PC-9 (cell line): ENCODE data around the gene BRD8. TPM values are rescaled to one million over a fixed set of nuclear protein-coding genes. Genes with fewer than 3 reads are reported as not detected.
A peak's percentile ranks its signal among the peaks of the same experiment; 100 is the strongest.
"Not testable (repeated sequence)": the region's sequence is repeated elsewhere in the genome, so short reads cannot be mapped to it uniquely, and the experiment has no call there.

Experiments
- BruUV-seq: library from RNA; stranded (reverse); fragments of 400-500 nt; replicated peaks from 2 replicates; lab custom pipeline; 2021; lab: Mats Ljungman, UMichigan
- CTCF ChIA-PET: fragments of 300-600 bp; sonication (Branson Sonifier 250); formaldehyde crosslinking; loops from one replicate; lab custom pipeline; 2022; ENCODE audit warnings: antibody characterized with exemption; lab: Charles Lee
- POLR2A ChIA-PET: fragments of 300-600 bp; sonication (Branson Sonifier 250); formaldehyde crosslinking; loops from one replicate; lab custom pipeline; 2022; ENCODE audit warnings: antibody characterized with exemption; ENCODE audit not compliant: unreplicated experiment; lab: Charles Lee
- DNase-seq, 2 experiments: peaks; one replicate each; pipeline versions ENCODE4 v3.0.0 to v3.0.0-alpha.2; 2015 to 2022; ENCODE audit warnings: mixed read lengths in 1 of 2
- H2AFZ ChIP-seq: fragments of 200-600 bp; sonication (generic); 2 replicates; pipeline ENCODE4 v1.8.1; 2017; ENCODE audit warnings: antibody characterized with exemption
- H3F3A ChIP-seq: fragments of 200-600 bp; sonication (generic); 2 replicates; pipeline ENCODE4 v1.8.1; 2017; ENCODE audit warnings: antibody characterized with exemption, mild to moderate bottlenecking, low read depth; ENCODE audit not compliant: insufficient read depth
- H3K27ac ChIP-seq: fragments of 200-600 bp; sonication (generic); 2 replicates; pipeline ENCODE4 v1.6.1; 2016; ENCODE audit warnings: mixed run types
- H3K27me3 ChIP-seq: fragments of 200-600 bp; sonication (generic); 2 replicates; pipeline ENCODE4 v1.6.1; 2016; ENCODE audit warnings: low read depth, mixed run types; ENCODE audit not compliant: insufficient read depth
- H3K36me3 ChIP-seq: fragments of 200-600 bp; sonication (generic); 2 replicates; pipeline ENCODE4 v1.6.1; 2016; ENCODE audit warnings: low read depth, mixed run types
- H3K4me1 ChIP-seq: fragments of 200-600 bp; sonication (generic); replicated peaks from 2 replicates; pipeline ENCODE4 v1.6.1; 2016; ENCODE audit warnings: mixed run types; ENCODE audit not compliant: insufficient read depth
- H3K4me2 ChIP-seq: fragments of 200-600 bp; sonication (generic); 2 replicates; pipeline ENCODE4 v1.6.1; 2017; ENCODE audit warnings: mixed run types
- H3K4me3 ChIP-seq: fragments of 200-600 bp; sonication (generic); 2 replicates; pipeline ENCODE4 v1.6.1; 2016; ENCODE audit warnings: mixed run types
- H3K79me2 ChIP-seq: fragments of 200-600 bp; sonication (generic); 2 replicates; pipeline ENCODE4 v1.6.1; 2017; ENCODE audit warnings: low read depth, mixed run types
- H3K9me2 ChIP-seq: fragments of 200-600 bp; sonication (generic); 2 replicates; pipeline ENCODE4 v1.8.1; 2017; ENCODE audit warnings: mild to moderate bottlenecking; ENCODE audit not compliant: insufficient read depth
- H3K9me3 ChIP-seq: fragments of 200-600 bp; sonication (generic); 2 replicates; pipeline ENCODE4 v1.8.1; 2016; ENCODE audit warnings: low read depth; ENCODE audit not compliant: insufficient read depth
- H4K20me1 ChIP-seq: fragments of 200-600 bp; sonication (generic); 2 replicates; pipeline ENCODE4 v1.8.1; 2017; ENCODE audit not compliant: insufficient read depth
- EZH2 ChIP-seq: fragments of 200-600 bp; sonication (generic); IDR thresholded peaks from 2 replicates; pipeline ENCODE4 v1.8.0; 2017; ENCODE audit warnings: antibody characterized with exemption, low read depth
- intact Hi-C: fragments of 100-400 bp; cut with micrococcal nuclease; formaldehyde crosslinking; loops from one replicate; pipeline ENCODE4 v1.10.0; 2022; ENCODE audit not compliant: unreplicated experiment
- total RNA-seq: library from RNA; stranded (reverse); gene quantifications from 2 replicates; pipeline ENCODE4 v1.2.3, GENCODE V29; 2021
- TF ChIP-seq, protein P1 (sequence below): fragments of 200-600 bp; sonication (generic); conservative IDR thresholded peaks from 2 replicates; pipeline ENCODE4 v1.6.1; 2017; ENCODE audit warnings: mixed run types, antibody characterized with exemption, mild to moderate bottlenecking, moderate library complexity

BRD8 gene
- total RNA-seq, 1 experiment from 2014 or later, result 171 TPM

DNA sequence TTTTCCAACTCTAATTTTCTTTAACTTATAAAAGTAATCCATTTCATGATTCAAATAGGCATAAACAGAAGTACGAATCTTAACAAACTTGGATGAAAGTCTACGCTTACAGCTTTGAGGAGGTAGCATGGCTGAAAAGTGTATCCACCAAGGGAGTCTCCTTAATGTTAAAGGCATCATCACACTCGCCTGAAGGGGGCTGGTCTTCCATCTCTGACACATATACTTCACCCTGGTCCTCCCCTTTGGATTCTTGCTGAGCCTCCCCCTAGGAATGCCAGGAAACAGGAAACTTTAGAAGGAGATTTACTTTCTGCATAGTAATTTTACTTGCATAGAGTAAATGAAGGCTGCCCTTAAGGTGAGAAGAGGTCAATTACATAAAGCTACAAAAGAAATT lies 28.9 kb downstream of the BRD8 start:
- no peak overlapping the region for H3K27ac ChIP-seq
- H2AFZ ChIP-seq, result no peak overlapping the region
- no peaks in the 10 kb centered on the region for H3K79me2 ChIP-seq
- ChIA-PET CTCF (interaction anchor here (0.6 kb wide), 1 partner anchor 76 kb away, joined by 5 read pairs; no protein-coding TSS in a partner anchor), POLR2A (no interaction called here)
- no peaks in the 10 kb centered on the region; the same call in 1 of the 2 replicates for H3K4me1 ChIP-seq
- intact Hi-C loops, result no loop called here
- no peak for TF ChIP-seq EZH2
- TF ChIP-seq, protein P1, sequence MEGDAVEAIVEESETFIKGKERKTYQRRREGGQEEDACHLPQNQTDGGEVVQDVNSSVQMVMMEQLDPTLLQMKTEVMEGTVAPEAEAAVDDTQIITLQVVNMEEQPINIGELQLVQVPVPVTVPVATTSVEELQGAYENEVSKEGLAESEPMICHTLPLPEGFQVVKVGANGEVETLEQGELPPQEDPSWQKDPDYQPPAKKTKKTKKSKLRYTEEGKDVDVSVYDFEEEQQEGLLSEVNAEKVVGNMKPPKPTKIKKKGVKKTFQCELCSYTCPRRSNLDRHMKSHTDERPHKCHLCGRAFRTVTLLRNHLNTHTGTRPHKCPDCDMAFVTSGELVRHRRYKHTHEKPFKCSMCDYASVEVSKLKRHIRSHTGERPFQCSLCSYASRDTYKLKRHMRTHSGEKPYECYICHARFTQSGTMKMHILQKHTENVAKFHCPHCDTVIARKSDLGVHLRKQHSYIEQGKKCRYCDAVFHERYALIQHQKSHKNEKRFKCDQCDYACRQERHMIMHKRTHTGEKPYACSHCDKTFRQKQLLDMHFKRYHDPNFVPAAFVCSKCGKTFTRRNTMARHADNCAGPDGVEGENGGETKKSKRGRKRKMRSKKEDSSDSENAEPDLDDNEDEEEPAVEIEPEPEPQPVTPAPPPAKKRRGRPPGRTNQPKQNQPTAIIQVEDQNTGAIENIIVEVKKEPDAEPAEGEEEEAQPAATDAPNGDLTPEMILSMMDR, result no peak
- no peaks in the 10 kb centered on the region for H3F3A ChIP-seq
- no peaks in the 10 kb centered on the region for H3K9me2 ChIP-seq
- no peaks in the 10 kb centered on the region for H3K9me3 ChIP-seq
- no peaks in the 10 kb centered on the region for H3K27me3 ChIP-seq
- BruUV-seq, result no TSS peak
- H3K4me2 ChIP-seq, result no peak overlapping the region
- no peaks in the 10 kb centered on the region for H4K20me1 ChIP-seq
- H3K36me3 ChIP-seq, result no peaks in the 10 kb centered on the region
- no peak overlapping the region for H3K4me3 ChIP-seq
- DNase-seq, result no peak

DNA sequence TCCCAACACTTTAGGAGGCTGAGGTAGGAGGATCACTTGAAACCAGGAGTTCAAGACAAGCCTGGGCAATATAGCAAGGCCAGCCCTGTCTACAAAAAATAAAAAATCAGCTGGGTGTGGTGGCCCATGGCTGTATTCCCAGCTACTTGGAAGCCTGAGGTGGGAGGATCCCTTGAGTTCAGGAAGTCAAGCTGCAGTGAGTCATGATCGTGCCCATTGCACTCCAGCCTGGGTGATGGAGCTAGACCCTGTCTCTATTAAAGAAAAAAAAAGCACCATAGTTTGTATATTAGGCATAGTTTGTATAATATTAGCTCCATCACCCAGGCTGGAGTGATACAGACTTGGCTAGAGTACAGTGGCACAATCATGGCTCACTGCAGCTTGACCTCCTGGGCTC lies 29.6 kb downstream of the BRD8 start:
- H3K27me3 ChIP-seq, result no peaks in the 10 kb centered on the region
- TF ChIP-seq, protein P1, result no peak
- TF ChIP-seq EZH2, result no peak
- POLR2A ChIA-PET, result interaction anchor here (0.6 kb wide), 1 partner anchor 96 kb away, joined by 3 read pairs; no protein-coding TSS in a partner anchor
- H3K9me2 ChIP-seq, result no peaks in the 10 kb centered on the region
- no peak overlapping the region for H2AFZ ChIP-seq
- no peaks in the 10 kb centered on the region for H3K79me2 ChIP-seq
- CTCF ChIA-PET, result no interaction called here
- no peak overlapping the region for H3K27ac ChIP-seq
- H3K36me3 ChIP-seq, result no peaks in the 10 kb centered on the region
- H3K4me1 ChIP-seq, result no peaks in the 10 kb centered on the region; the same call in 1 of the 2 replicates
- H3F3A ChIP-seq, result no peaks in the 10 kb centered on the region
- no peaks in the 10 kb centered on the region for H3K9me3 ChIP-seq
- no peak overlapping the region for H3K4me3 ChIP-seq
- H3K4me2 ChIP-seq, result no peak overlapping the region
- intact Hi-C loops, result no loop called here
- H4K20me1 ChIP-seq, result no peaks in the 10 kb centered on the region
- no TSS peak for BruUV-seq
- DNase-seq, result peak; percentile 59 to 74

DNA sequence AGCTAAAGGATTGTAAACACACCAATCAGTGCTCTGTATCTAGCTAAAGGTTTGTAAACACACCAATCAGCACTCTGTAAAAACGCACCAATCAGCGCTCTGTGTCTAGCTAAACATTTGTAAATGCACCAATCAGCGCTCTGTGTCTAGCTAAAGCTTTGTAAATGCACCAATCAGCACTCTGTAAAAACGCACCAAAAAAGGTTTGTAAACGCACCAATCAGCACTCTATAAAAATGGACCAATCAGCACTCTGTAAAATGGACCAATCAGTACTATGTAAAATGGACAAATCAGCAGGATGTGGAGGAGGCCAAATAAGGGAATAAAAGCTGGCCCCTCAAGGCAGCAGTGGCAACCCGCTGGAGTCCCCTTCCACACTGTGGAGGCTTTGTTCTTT lies 34.9 kb downstream of the BRD8 start:
- H3K36me3 ChIP-seq, BruUV-seq, DNase-seq, CTCF ChIA-PET, H3F3A ChIP-seq, H2AFZ ChIP-seq, intact Hi-C loops, POLR2A ChIA-PET, H3K4me1 ChIP-seq, H3K27ac ChIP-seq, H3K9me3 ChIP-seq, H3K4me3 ChIP-seq, H3K79me2 ChIP-seq, H3K27me3 ChIP-seq, H3K9me2 ChIP-seq, H3K4me2 ChIP-seq, H4K20me1 ChIP-seq: not testable (repeated sequence)

DNA sequence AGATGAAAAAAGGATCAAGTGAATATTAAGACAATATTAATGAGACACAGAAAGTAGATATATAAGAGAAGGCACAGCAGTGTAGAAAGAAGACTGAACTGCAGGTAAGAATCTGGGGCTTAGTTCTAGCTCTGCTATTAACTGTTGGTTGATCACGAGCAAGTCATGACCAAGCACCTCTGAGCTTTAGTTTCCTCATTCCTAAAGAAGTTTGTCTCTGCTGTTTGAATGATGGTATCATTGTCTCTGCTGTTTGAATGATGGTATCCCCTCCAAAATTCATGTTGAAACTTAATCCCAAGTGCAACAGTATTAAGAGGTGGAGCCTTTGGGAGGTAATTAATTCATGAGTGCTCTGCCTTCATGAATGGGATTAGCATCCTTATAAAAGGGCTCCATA lies 36.7 kb downstream of the BRD8 start:
- H3K9me3 ChIP-seq, result no peaks in the 10 kb centered on the region
- no peak for DNase-seq
- 0 out of 2 replicates have a peak, but pooled peaks cover 7% of the 10 kb centered on the region for H3F3A ChIP-seq

More for the DNA sequence above, 36.7 kb downstream of the BRD8 start:
- no TSS peak for BruUV-seq
- no peaks in the 10 kb centered on the region for H3K79me2 ChIP-seq
- CTCF ChIA-PET, result no interaction called here
- H4K20me1 ChIP-seq, result no peaks in the 10 kb centered on the region
- H3K27ac ChIP-seq, result no peak overlapping the region
- TF ChIP-seq, protein P1, result no peak
- no peak for TF ChIP-seq EZH2
- intact Hi-C loops, result no loop called here
- no peaks in the 10 kb centered on the region for H3K36me3 ChIP-seq
- peaks cover 5% of the 10 kb centered on the region; the same call in 1 of the 2 replicates for H3K4me1 ChIP-seq
- no peaks in the 10 kb centered on the region; the same call in 1 of the 2 replicates for H3K9me2 ChIP-seq
- no peak overlapping the region for H2AFZ ChIP-seq
- POLR2A ChIA-PET, result interaction anchor here (0.5 to 0.6 kb wide), 2 partner anchors 264 to 581 kb away, joined by 3 to 5 read pairs; no protein-coding TSS in a partner anchor
- no peaks in the 10 kb centered on the region for H3K27me3 ChIP-seq
- no peak overlapping the region for H3K4me2 ChIP-seq
- H3K4me3 ChIP-seq, result no peak overlapping the region
